Stomach smooth muscle (tissue), 2 donors: ENCODE measurements around the gene ETFDH.
"Not testable (repeated sequence)": the region's sequence is repeated elsewhere in the genome, so short reads cannot be mapped to it uniquely, and the experiment has no call there.

Source experiments
- H3K27ac ChIP-seq: one replicate; pipeline ENCODE4 v1.7.0; 2013; ENCODE audit warnings: mild to moderate bottlenecking, low read length, inconsistent platforms
- H3K27me3 ChIP-seq, 2 donors: one replicate each; pipeline ENCODE4 v1.7.0; 2013; ENCODE audit warnings: low read length in 2 of 2; ENCODE audit not compliant: insufficient read depth in 2 of 2, control insufficient read depth in 1 of 2
- H3K36me3 ChIP-seq, 2 donors: one replicate each; pipeline ENCODE4 v1.7.0; 2013; ENCODE audit warnings: low read length in 2 of 2; ENCODE audit not compliant: control insufficient read depth in 2 of 2, insufficient read depth in 2 of 2
- H3K4me1 ChIP-seq: one replicate; pipeline ENCODE4 v1.7.0; 2013; ENCODE audit warnings: low read length; ENCODE audit not compliant: control insufficient read depth, insufficient read depth
- H3K4me3 ChIP-seq, 2 donors: one replicate each; pipeline ENCODE4 v1.7.0; 2013; ENCODE audit warnings: low read length in 2 of 2
- H3K9ac ChIP-seq, 2 donors: one replicate each; pipeline ENCODE4 v1.7.0; 2013; ENCODE audit warnings: low read length in 2 of 2, mild to moderate bottlenecking in 1 of 2
- H3K9me3 ChIP-seq, 2 donors: one replicate each; pipeline ENCODE4 v1.7.0; 2013; ENCODE audit warnings: low read length in 2 of 2; ENCODE audit not compliant: control insufficient read depth in 2 of 2
- donor health status: healthy.
- donor health status: Pancreatic carcinoma.

The ETFDH gene

DNA sequence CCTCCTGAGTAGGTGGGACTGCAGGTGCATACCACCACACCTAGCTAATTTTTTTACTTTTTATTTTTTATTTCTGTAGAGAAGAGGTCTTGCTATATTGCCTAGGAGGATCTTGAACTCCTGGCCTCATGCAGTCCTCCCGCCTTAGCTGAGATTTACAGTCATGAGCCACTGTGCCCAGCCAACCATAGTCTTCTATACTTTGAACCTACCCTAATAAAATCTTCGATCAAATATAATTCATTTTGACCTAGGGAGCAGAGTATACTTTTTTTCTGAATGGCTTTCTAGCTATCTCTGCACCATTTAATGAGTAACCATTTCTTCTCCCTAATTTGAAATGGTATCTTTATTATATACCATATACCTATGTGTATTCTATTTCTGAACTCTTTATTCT is 6.7 kb downstream of the ETFDH start:
- Histone ChIP-seq H3K9ac (no peak overlapping the region), H3K27me3 (no peaks in the 10 kb centered on the region), H3K9me3 (no peaks in the 10 kb centered on the region), H3K36me3 (no peaks in the 10 kb centered on the region), H3K4me3 (no peak overlapping the region), H3K27ac (no peak overlapping the region), H3K4me1 (no peaks in the 10 kb centered on the region)

DNA sequence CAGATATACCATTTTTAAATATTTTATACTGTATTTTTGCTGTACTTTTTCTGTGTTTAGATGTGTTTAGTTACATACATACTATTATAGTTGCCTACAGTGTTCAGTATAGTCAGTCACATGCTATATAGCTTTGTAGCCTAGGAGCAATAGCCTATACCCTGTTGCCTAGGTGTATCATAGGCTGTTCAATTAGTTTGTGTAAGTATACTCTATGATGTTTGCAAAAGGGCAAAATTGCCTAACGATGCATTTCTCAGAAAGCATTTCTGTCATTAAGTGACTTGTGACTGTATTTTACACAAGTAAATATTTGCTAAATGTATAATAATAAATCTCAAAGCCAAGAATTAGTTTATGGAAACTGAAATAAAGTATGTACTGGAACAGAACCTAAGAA is 9.5 kb downstream of the ETFDH start:
- Histone ChIP-seq H3K27me3 (no peaks in the 10 kb centered on the region), H3K36me3 (peaks cover 2 to 6% of the 10 kb centered on the region in 2 donors), H3K4me1 (no peaks in the 10 kb centered on the region), H3K4me3 (no peak overlapping the region), H3K27ac (no peak overlapping the region), H3K9ac (no peak overlapping the region), H3K9me3 (no peaks in the 10 kb centered on the region)

DNA sequence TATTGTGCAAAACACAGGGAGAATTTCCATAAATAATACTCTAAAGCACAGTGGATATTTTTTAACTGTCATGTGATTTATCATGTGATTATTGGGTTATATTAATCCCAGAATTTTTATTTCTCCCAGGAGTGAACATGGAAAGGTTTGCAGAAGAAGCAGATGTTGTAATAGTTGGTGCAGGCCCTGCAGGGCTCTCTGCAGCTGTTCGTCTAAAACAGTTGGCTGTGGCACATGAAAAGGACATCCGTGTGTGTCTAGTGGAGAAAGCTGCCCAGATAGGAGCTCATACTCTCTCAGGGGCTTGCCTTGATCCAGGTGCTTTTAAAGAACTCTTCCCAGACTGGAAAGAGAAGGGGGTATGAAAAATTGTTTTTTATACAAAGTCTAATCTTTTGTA is 10.0 kb downstream of the ETFDH start:
- H3K27me3 ChIP-seq, result no peaks in the 10 kb centered on the region
- no peak overlapping the region for H3K4me3 ChIP-seq
- no peak overlapping the region for H3K27ac ChIP-seq
- H3K36me3 ChIP-seq, result peaks cover 2 to 9% of the 10 kb centered on the region in 2 donors
- H3K9me3 ChIP-seq, result no peaks in the 10 kb centered on the region
- H3K9ac ChIP-seq, result no peak overlapping the region
- no peaks in the 10 kb centered on the region for H3K4me1 ChIP-seq

DNA sequence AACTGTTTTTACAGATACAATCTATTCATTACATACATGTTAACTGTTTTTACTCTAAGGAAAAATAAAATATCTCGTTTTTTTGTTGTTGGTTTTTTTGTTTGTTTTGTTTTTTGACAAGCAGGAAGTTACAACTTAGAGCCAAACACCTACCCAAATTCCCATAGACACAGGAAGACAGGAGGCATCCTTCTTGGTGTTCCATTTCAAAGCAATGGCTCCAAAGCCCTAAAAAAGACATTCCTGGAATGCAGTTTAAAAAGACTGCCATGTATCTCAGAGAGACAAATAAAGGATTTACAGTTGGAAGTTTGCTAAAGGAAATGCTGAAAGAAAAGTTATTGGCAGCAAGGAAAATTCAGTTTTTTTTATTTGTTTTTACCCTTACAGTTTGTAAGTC is 16.7 kb downstream of the ETFDH start:
- no peaks in the 10 kb centered on the region for H3K4me1 ChIP-seq
- H3K9ac ChIP-seq, result no peak overlapping the region
- H3K9me3 ChIP-seq, result no peaks in the 10 kb centered on the region
- H3K27me3 ChIP-seq, result no peaks in the 10 kb centered on the region
- H3K4me3 ChIP-seq, result no peak overlapping the region
- peaks cover 15 to 21% of the 10 kb centered on the region in 2 donors for H3K36me3 ChIP-seq
- no peak overlapping the region for H3K27ac ChIP-seq

DNA sequence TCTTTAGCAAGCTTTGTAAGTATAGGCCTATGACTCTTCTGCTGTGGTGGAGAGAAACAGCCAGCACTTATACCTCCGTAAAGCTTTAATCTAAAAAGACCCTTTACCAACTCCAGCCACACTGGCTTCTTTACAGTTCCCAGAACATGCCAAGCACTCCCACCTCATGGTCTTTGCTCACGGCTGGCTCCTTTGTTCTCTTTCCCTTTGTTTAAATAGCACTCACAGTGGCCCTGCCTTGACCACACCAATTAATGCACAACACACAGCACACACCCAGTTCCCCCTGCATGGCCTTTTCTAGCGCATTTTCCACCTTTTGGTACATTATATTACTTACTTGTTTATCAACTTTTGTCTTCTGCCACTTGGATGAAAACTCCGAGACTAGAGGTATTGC is 32.2 kb downstream of the ETFDH start:
- no peaks in the 10 kb centered on the region for H3K9me3 ChIP-seq
- no peak overlapping the region for H3K4me3 ChIP-seq
- no peak overlapping the region for H3K27ac ChIP-seq
- H3K9ac ChIP-seq, result no peak overlapping the region
- H3K27me3 ChIP-seq, result no peaks in the 10 kb centered on the region
- H3K36me3 ChIP-seq, result peaks cover 13 to 32% of the 10 kb centered on the region in 2 donors
- no peaks in the 10 kb centered on the region for H3K4me1 ChIP-seq

DNA sequence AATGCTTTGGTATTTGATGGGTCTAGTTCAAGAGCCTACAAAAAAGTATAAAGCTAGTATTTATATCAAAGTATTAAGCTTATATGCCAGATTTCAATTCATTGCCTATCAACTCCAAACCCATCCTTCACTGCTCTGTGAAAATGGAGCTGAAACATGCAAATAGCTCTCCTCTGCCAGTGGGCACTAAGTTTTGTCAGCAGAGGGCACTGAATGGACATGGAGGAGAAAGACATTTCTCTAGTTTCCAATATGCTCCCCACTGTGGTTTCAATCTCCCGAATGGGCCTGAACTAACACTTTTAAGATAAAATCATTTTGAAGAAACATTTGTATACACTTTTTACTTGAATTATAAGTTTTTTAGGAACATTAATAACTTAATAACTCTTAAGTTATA is 38.7 kb downstream of the ETFDH start:
- Histone ChIP-seq H3K9me3 (no peaks in the 10 kb centered on the region), H3K4me1 (no peaks in the 10 kb centered on the region), H3K36me3 (peaks cover 37 to 61% of the 10 kb centered on the region in 2 donors), H3K4me3 (no peak overlapping the region), H3K27me3 (no peaks in the 10 kb centered on the region), H3K27ac (no peak overlapping the region), H3K9ac (no peak overlapping the region)

DNA sequence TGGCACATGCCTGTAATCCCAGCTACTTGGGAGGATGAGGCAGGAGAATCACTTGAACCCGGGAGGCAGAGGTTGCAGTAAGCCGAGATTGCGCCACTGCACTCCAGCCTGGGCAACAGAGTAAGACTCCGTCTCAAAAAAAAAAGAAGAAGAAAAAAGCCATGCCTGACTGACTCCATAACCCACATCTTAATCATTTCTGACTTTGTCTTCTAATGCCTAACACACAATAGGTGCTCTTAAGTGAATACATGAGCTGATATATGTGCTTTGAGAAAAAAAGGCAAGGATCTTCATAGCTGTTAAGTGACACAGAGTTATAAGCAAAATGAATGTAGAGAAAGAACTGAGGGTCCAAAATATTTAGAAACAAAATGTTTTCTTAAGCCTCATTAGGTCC is 40.5 kb downstream of the ETFDH start:
- not testable (repeated sequence) for H3K9ac ChIP-seq, H3K27me3 ChIP-seq, H3K4me1 ChIP-seq, H3K9me3 ChIP-seq, H3K27ac ChIP-seq, H3K4me3 ChIP-seq
- H3K36me3 ChIP-seq, result peaks cover 38 to 62% of the 10 kb centered on the region in 2 donors

DNA sequence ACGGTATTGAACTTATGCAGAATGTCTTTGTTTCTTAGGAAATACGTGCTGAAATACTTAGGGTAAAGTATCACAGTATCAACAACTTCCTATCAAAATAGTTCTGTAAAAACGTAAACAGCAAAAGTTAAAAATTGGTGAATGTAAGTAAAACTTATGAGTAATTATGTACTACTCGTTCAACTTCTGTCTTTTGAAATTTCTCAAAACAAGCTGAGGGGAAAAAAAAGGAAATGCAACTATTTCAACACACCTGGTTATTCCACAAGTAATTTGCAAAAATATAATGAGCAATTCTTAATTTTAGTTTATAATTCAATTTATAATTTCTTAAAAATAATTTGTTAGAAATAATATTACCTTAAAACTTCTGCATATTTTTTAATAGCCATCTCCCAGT is 42.8 kb downstream of the ETFDH start:
- H3K27me3 ChIP-seq, result no peaks in the 10 kb centered on the region
- H3K4me3 ChIP-seq, result no peak overlapping the region
- no peaks in the 10 kb centered on the region for H3K9me3 ChIP-seq
- H3K4me1 ChIP-seq, result no peaks in the 10 kb centered on the region
- H3K9ac ChIP-seq, result no peak overlapping the region
- peaks cover 35 to 73% of the 10 kb centered on the region in 2 donors for H3K36me3 ChIP-seq
- no peak overlapping the region for H3K27ac ChIP-seq

DNA sequence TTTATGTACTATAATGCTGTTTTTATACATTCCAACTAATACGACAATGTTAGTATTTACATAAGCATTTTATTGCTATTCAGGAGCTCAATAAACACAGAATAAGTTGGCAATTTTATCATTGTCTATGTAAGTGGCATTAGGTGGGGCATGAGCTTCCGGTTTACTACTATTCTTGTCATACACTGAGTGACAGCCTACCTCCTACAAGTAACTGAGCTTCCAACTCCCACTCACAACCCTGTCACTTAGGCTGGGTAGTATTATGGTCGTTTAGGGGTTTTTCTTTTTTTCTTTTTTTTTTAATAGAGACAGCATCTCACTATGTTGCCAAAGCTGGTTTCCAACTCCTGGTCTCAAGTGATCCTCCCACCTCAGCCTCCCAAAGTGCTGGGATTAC is 43.7 kb downstream of the ETFDH start:
- Histone ChIP-seq H3K36me3 (peaks cover 31 to 70% of the 10 kb centered on the region in 2 donors), H3K9me3 (no peaks in the 10 kb centered on the region), H3K4me1 (no peaks in the 10 kb centered on the region), H3K27me3 (no peaks in the 10 kb centered on the region), H3K27ac (no peak overlapping the region), H3K4me3 (no peak overlapping the region), H3K9ac (no peak overlapping the region)

DNA sequence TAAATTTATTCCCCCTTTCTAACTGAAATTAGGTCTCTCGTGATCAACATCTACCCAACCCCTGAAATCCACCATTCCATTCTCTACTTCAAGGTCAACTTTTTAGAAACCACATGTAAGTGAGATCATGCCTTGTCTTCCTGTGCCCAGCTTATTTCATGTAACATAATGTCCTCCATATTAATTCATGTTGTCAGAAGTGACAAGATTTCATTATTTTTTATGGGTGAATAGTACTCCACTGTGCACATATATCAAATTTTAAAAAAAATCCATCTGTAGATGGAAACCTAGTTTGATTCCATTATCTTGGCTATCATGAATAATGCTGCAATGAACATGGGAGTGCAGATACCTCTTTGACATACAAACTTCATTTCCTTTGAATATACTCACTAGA is 49.6 kb downstream of the ETFDH start:
- H3K36me3 ChIP-seq, result peaks cover 12 to 30% of the 10 kb centered on the region in 2 donors
- no peak overlapping the region for H3K27ac ChIP-seq
- H3K27me3 ChIP-seq, result no peaks in the 10 kb centered on the region
- H3K4me1 ChIP-seq, result peaks cover 9% of the 10 kb centered on the region
- H3K9ac ChIP-seq, result no peak overlapping the region
- H3K4me3 ChIP-seq, result no peak overlapping the region
- H3K9me3 ChIP-seq, result no peaks in the 10 kb centered on the region

DNA sequence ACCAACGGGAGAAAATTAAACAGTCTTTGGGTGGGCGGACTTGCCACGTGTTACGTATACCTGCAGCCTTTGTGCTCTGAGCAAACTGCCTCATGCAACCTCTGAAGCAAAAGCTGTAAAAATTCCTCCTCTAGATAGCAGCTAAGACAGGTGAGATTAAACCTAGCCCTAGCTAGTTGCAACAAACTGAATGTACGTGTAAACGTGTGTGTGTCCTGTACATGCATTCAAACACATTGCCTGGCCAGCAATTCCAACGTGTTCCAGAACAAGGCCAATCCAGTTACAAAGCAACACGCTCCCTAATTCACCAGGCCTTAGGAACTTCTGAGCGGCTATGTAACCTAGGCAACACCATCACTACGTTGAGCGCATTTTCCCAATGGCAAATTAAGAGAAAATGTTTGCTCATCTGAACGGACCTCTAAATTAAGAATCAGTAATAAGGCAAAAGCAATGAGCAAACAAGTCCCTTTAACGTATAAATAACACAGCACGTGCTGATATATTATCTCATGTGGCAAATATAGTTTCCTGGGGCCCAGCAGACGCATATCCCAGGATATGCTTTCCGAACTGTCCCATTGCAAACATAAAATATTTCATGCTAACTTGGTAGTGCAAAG is 50.3 kb downstream of the ETFDH start:
- Histone ChIP-seq H3K27me3 (no peaks in the 10 kb centered on the region), H3K9me3 (no peaks in the 10 kb centered on the region), H3K9ac (peak overlapping the region; percentile 88 to 95), H3K27ac (peak overlapping the region; percentile 80), H3K4me1 (peaks cover 9% of the 10 kb centered on the region), H3K4me3 (peak overlapping the region; percentile 92 to 96), H3K36me3 (peaks cover 12 to 25% of the 10 kb centered on the region in 2 donors)
